CD4-positive, alpha-beta memory T cell (primary cell): ENCODE results near the gene CXADR. TPM values are rescaled to one million over a fixed set of nuclear protein-coding genes. Genes with fewer than 3 reads are reported as not detected.
A peak's percentile ranks its signal among the peaks of the same experiment; 100 is the strongest.

Source experiments
- CTCF ChIA-PET: fragments of 350-600 bp; sonication (Branson Sonifier 250); formaldehyde crosslinking; loops from one replicate; lab custom pipeline; 2021; ENCODE audit warnings: inconsistent platforms; ENCODE audit not compliant: partially characterized antibody; lab: Charles Lee
- POLR2A ChIA-PET: fragments of 350-600 bp; sonication (Branson Sonifier 250); formaldehyde crosslinking; loops from one replicate; lab custom pipeline; 2021; ENCODE audit not compliant: partially characterized antibody; lab: Charles Lee
- DNase-seq, 5 donors: peaks; one replicate each; pipeline versions ENCODE4 v3.0.0 to v3.0.0-alpha.2; 2020 to 2022; ENCODE audit warnings: mixed read lengths in 1 of 5
- H3K27ac ChIP-seq: one replicate; pipeline ENCODE4 v1.7.0; 2013; ENCODE audit warnings: low read depth, low read length
- H3K27me3 ChIP-seq: 2 replicates; pipeline ENCODE4 v1.7.0; 2013; ENCODE audit warnings: mild to moderate bottlenecking, low read length, moderate library complexity; ENCODE audit not compliant: insufficient read depth
- H3K36me3 ChIP-seq: 2 replicates; pipeline ENCODE4 v1.7.0; 2013; ENCODE audit warnings: mild to moderate bottlenecking, low read length, moderate library complexity; ENCODE audit not compliant: insufficient read depth
- H3K4me1 ChIP-seq: 2 replicates; pipeline ENCODE4 v1.7.0; 2013; ENCODE audit warnings: mild to moderate bottlenecking, low read length, moderate library complexity; ENCODE audit not compliant: insufficient read depth
- H3K4me3 ChIP-seq, 2 donors: one replicate each; pipeline ENCODE4 v1.7.0; 2013; ENCODE audit warnings: low read length in 2 of 2, mild to moderate bottlenecking in 1 of 2
- H3K9me3 ChIP-seq, 2 donors: one replicate each; pipeline ENCODE4 v1.7.0; 2013; ENCODE audit warnings: low read length in 2 of 2, control low read depth in 1 of 2; ENCODE audit not compliant: control insufficient read depth in 1 of 2
- H3K27ac Mint-ChIP-seq, 7 donors: one replicate each; pipeline ENCODE4 v1.8.0; 2020 to 2021; ENCODE audit warnings: mixed read lengths in 7 of 7, mild to moderate bottlenecking in 6 of 7, inconsistent platforms in 3 of 7, moderate library complexity in 3 of 7
- H3K27me3 Mint-ChIP-seq, 2 donors: one replicate each; pipeline ENCODE4 v1.8.0; 2020 to 2021; ENCODE audit warnings: mixed read lengths in 2 of 2
- H3K36me3 Mint-ChIP-seq, 2 donors: one replicate each; pipeline ENCODE4 v1.8.0; 2020 to 2021; ENCODE audit warnings: mixed read lengths in 2 of 2, inconsistent platforms in 1 of 2, mild to moderate bottlenecking in 1 of 2
- H3K4me1 Mint-ChIP-seq, 4 donors: one replicate each; pipeline ENCODE4 v1.8.0; 2020 to 2021; ENCODE audit warnings: mixed read lengths in 4 of 4, mild to moderate bottlenecking in 1 of 4
- H3K4me3 Mint-ChIP-seq, 8 donors: one replicate each; pipeline ENCODE4 v1.8.0; 2020 to 2021; ENCODE audit warnings: mixed read lengths in 8 of 8, mild to moderate bottlenecking in 7 of 8, moderate library complexity in 6 of 8, inconsistent platforms in 3 of 8
- H3K9me3 Mint-ChIP-seq, 8 donors: one replicate each; pipeline ENCODE4 v1.8.0; 2020 to 2021; ENCODE audit warnings: mixed read lengths in 8 of 8, mild to moderate bottlenecking in 5 of 8, inconsistent platforms in 3 of 8, moderate library complexity in 1 of 8
- intact Hi-C: fragments of 100-400 bp; cut with micrococcal nuclease; formaldehyde crosslinking; loops from one replicate; pipeline ENCODE4 v1.15.1; 2023
- polyA plus RNA-seq, 2 donors: library from polyadenylated mRNA; unstranded; fragments of 300-500 nt; fragmentation: Illumina TruSeq; gene quantifications; one replicate each; pipeline ENCODE4 v1.2.3, GENCODE V29; 2021
- total RNA-seq, 2 experiments: library from RNA; stranded (reverse); gene quantifications; one replicate each; pipeline ENCODE4 v1.2.3, GENCODE V29; 2021

Gene CXADR
- total and polyA plus RNA-seq, 4 experiments from 2014 or later: 0.13 to 1.4 (median 0.82) TPM

DNA sequence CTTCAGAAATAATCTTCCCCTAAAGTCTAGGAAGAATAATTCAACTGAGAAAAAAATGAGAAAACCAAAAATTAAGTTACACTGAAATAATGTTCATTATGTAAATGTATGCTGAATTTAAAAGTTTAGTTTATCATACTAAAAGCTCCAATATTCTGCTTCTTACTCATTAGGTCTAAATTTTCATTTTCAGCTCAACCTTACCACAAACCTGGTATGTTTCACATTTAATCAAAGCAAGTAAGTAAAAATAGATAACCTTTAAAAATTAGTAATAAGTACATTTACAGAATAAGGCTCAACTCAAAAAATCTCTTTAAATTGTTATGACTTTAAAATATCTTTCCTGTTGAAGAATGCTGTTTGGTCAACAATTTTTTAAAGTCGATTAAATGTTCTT, 84.8 kb downstream of the CXADR start:
- H3K4me3 Mint-ChIP-seq: no peak overlapping the region
- peaks cover 42 to 57% of the 10 kb centered on the region in 2 donors for H3K36me3 Mint-ChIP-seq
- H3K27ac Mint-ChIP-seq: peak overlapping the region in 1 of 7 donors; percentile 15
- CTCF ChIA-PET: interaction anchor here (1.3 to 2.0 kb wide), 3 partner anchors 12 to 327 kb away, joined by 3 to 10 read pairs (median 5); no protein-coding TSS in a partner anchor
- intact Hi-C loops: no loop called here
- no peaks in the 10 kb centered on the region for H3K27me3 Mint-ChIP-seq
- H3K4me3 ChIP-seq: no peak overlapping the region
- no peaks in the 10 kb centered on the region for H3K9me3 ChIP-seq
- no peaks in the 10 kb centered on the region for H3K4me1 ChIP-seq
- POLR2A ChIA-PET: interaction anchor here (1.6 kb wide), 1 partner anchor 14 kb away, joined by 7 read pairs; no protein-coding TSS in a partner anchor
- no peak overlapping the region for H3K27ac ChIP-seq
- no peaks in the 10 kb centered on the region for H3K9me3 Mint-ChIP-seq
- H3K36me3 ChIP-seq: peaks cover 16% of the 10 kb centered on the region
- no peaks in the 10 kb centered on the region for H3K27me3 ChIP-seq
- no peak for DNase-seq
- peaks cover 0 to 5% (median 2%) of the 10 kb centered on the region in 4 donors for H3K4me1 Mint-ChIP-seq

DNA sequence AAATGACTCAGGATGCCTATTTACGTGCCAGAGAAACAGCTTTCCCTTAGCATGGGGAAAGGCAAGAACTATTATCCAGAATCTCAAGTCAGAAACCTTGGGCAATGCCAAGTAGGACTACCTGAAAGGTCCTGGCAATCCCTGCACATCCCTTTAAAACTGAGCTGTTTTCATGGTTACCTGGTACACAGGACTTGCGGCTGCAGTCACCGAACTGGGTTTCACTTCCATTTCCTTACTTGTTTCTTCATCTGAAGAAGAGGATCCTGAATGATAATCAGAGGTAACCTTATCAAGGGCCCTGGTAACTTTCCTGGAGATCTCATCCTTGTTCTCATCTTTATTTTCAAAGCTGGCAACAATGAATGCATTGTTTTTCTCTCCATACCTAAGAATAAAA, 85.6 kb downstream of the CXADR start:
- H3K9me3 ChIP-seq: no peaks in the 10 kb centered on the region
- ChIA-PET CTCF (interaction anchor here (0.8 to 2.0 kb wide), 4 partner anchors 12 to 326 kb away, joined by 3 to 10 read pairs (median 4); no protein-coding TSS in a partner anchor), POLR2A (interaction anchor here (1.0 to 1.6 kb wide), 2 partner anchors 13 to 26 kb away, joined by 3 to 7 read pairs; no protein-coding TSS in a partner anchor)
- Mint-ChIP-seq H3K9me3 (no peaks in the 10 kb centered on the region), H3K4me1 (peaks cover 0 to 10% (median 4%) of the 10 kb centered on the region in 4 donors), H3K4me3 (peak overlapping the region in 1 of 8 donors; percentile 3), H3K36me3 (peaks cover 44 to 58% of the 10 kb centered on the region in 2 donors), H3K27ac (peak overlapping the region in 1 of 7 donors; percentile 4), H3K27me3 (no peaks in the 10 kb centered on the region)
- DNase-seq: no peak
- H3K36me3 ChIP-seq: peaks cover 16% of the 10 kb centered on the region
- H3K27ac ChIP-seq: no peak overlapping the region
- no peaks in the 10 kb centered on the region for H3K4me1 ChIP-seq
- intact Hi-C loops: no loop called here
- H3K4me3 ChIP-seq: no peak overlapping the region
- H3K27me3 ChIP-seq: no peaks in the 10 kb centered on the region

DNA sequence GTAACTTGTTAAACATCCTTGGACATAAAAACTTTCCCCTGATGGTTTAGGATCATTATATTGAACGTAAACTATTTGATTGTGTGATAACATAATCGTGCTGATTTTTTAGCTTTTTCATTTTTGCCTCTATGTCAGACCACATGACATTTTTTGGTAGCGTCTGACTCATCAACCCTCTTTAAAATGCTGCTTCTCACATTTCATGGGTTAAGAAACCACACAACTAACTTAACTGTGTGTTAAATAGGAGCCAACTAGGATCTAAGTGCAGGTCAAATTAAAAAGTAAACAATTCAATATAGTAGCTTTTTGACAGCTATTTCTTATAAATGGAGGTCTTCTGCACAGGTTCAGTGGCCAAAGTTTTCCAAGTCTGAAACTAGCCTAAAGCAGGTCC, 90.0 kb downstream of the CXADR start:
- ChIA-PET CTCF (no interaction called here), POLR2A (interaction anchor here (2.4 kb wide), 1 partner anchor 10 kb away, joined by 11 read pairs; the partner anchor contains the start of gene BTG3)
- intact Hi-C loops: no loop called here
- Mint-ChIP-seq H3K27ac (peak overlapping the region in 1 of 7 donors; percentile 67), H3K4me3 (no peak overlapping the region), H3K4me1 (peaks cover 8 to 17% (median 12%) of the 10 kb centered on the region in 4 donors), H3K27me3 (no peaks in the 10 kb centered on the region), H3K9me3 (no peaks in the 10 kb centered on the region), H3K36me3 (peaks cover 32 to 59% of the 10 kb centered on the region in 2 donors)
- Histone ChIP-seq H3K4me1 (peaks cover 12% of the 10 kb centered on the region), H3K36me3 (peaks cover 17% of the 10 kb centered on the region), H3K4me3 (no peak overlapping the region), H3K9me3 (no peaks in the 10 kb centered on the region), H3K27me3 (no peaks in the 10 kb centered on the region), H3K27ac (no peak overlapping the region)
- DNase-seq: no peak

GRCh38 chr21:17607684-17608083, 94.8 kb downstream of the CXADR start:
- H3K27me3 Mint-ChIP-seq: no peaks in the 10 kb centered on the region
- no peak overlapping the region for H3K27ac ChIP-seq
- peaks cover 25% of the 10 kb centered on the region for H3K4me1 ChIP-seq
- no peak for DNase-seq
- no peaks in the 10 kb centered on the region for H3K9me3 Mint-ChIP-seq
- H3K4me1 Mint-ChIP-seq: peaks cover 25 to 40% (median 30%) of the 10 kb centered on the region in 4 donors
- H3K27ac Mint-ChIP-seq: peak overlapping the region in 1 of 7 donors; percentile 95
- H3K4me3 Mint-ChIP-seq: no peak overlapping the region
- CTCF ChIA-PET: interaction anchor here (0.8 kb wide), 1 partner anchor 72 kb away, joined by 4 read pairs; no protein-coding TSS in a partner anchor
- POLR2A ChIA-PET: no interaction called here
- H3K27me3 ChIP-seq: no peaks in the 10 kb centered on the region
- peaks cover 12% of the 10 kb centered on the region for H3K36me3 ChIP-seq
- intact Hi-C loops: no loop called here
- no peaks in the 10 kb centered on the region for H3K9me3 ChIP-seq
- H3K4me3 ChIP-seq: no peak overlapping the region
- H3K36me3 Mint-ChIP-seq: peaks cover 18 to 47% of the 10 kb centered on the region in 2 donors

DNA sequence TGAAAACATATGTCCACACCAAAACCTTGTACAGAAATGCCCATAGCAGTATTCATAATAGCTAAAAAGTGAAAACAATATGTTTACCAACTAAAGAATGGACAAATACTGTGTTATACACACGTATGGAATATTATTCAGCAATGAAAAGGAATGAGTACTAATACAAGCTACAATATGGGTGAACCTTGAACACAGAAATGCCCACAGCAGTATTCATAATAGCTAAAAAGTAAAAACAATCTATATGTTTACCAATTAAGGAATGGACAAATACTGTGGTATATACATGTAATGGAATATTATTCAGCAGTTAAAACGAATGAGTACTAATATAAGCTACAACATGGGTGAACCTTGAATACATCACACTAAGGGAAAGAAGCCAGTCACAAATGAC, 96.8 kb downstream of the CXADR start:
- peaks cover 6 to 31% of the 10 kb centered on the region in 2 donors for H3K36me3 Mint-ChIP-seq
- no peak overlapping the region for H3K27ac ChIP-seq
- peak overlapping the region in 3 of 8 donors; percentile 52 to 67 (median 65) for H3K4me3 Mint-ChIP-seq
- ChIA-PET CTCF (interaction anchor here (0.6 to 3.5 kb wide), 7 partner anchors 9 to 222 kb away, joined by 3 to 23 read pairs (median 4); no protein-coding TSS in a partner anchor), POLR2A (interaction anchor here (1.7 kb wide), 1 partner anchor 98 kb away, joined by 5 read pairs; the partner anchor contains the start of gene CXADR)
- no peaks in the 10 kb centered on the region for H3K9me3 ChIP-seq
- H3K4me3 ChIP-seq: no peak overlapping the region
- H3K27ac Mint-ChIP-seq: peak overlapping the region in 2 of 7 donors; percentile 3 to 95
- no peaks in the 10 kb centered on the region for H3K27me3 ChIP-seq
- H3K36me3 ChIP-seq: peaks cover 3% of the 10 kb centered on the region
- H3K4me1 Mint-ChIP-seq: peaks cover 17 to 45% (median 25%) of the 10 kb centered on the region in 4 donors
- H3K27me3 Mint-ChIP-seq: no peaks in the 10 kb centered on the region
- intact Hi-C loops: loop anchor here (5.0 kb wide), 3 partner anchors 173 to 1877 kb away; no protein-coding TSS in a partner anchor
- no peaks in the 10 kb centered on the region for H3K9me3 Mint-ChIP-seq
- DNase-seq: no peak
- peaks cover 27% of the 10 kb centered on the region for H3K4me1 ChIP-seq

DNA sequence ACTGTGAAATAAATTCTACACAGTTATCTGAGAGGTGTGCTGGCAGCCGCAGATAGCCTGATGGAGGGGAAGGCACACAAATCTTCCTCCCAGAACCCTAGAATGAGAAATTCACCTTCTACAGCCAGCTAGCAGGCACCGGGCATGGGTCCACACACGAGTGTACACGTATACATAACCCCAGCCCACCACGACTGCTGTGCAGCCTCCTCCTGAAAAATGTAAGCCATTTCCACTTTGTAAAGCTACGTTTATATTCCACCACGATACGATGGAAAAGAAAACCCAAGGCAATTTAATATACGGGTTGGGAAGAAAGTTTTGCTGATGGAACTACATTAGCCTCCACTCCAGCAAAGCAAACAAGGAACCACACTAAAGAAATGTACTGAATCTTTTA, 98.1 kb downstream of the CXADR start:
- Histone ChIP-seq H3K4me1 (peaks cover 27% of the 10 kb centered on the region), H3K27ac (peak overlapping the region; percentile 84), H3K27me3 (no peaks in the 10 kb centered on the region), H3K4me3 (peak overlapping the region in 1 of 2 donors; percentile 87), H3K9me3 (no peaks in the 10 kb centered on the region), H3K36me3 (peaks cover 3% of the 10 kb centered on the region)
- Mint-ChIP-seq H3K9me3 (no peaks in the 10 kb centered on the region), H3K4me3 (peak overlapping the region; percentile 91 to 99 (median 95)), H3K36me3 (peaks cover 6 to 24% of the 10 kb centered on the region in 2 donors), H3K27ac (peak overlapping the region; percentile 95 to 100 (median 99)), H3K4me1 (peaks cover 17 to 50% (median 25%) of the 10 kb centered on the region in 4 donors), H3K27me3 (no peaks in the 10 kb centered on the region)
- ChIA-PET POLR2A (interaction anchor here (0.6 to 2.5 kb wide), 7 partner anchors 10 to 208 kb away, joined by 3 to 15 read pairs (median 5); partner anchors contain the start of genes C21orf91 and CXADR), CTCF (interaction anchor here (0.9 to 3.5 kb wide), 4 partner anchors 10 to 99 kb away, joined by 3 to 23 read pairs (median 6); no protein-coding TSS in a partner anchor)
- intact Hi-C loops: loop anchor here (1.0 to 5.0 kb wide), 5 partner anchors 98 to 1879 kb away; partner anchors contain the start of genes C21orf91 and CXADR
- DNase-seq: peak in 1 of 5 donors; percentile 2
